IMR-90 (cell line): ENCODE results near the gene BNIP5. TPM values are rescaled to one million over a fixed set of nuclear protein-coding genes. Genes with fewer than 3 reads are reported as not detected.

ENCODE experiments used
- ATAC-seq: fragments of 200-7000 bp; cut with Tn5 transposase; 2 replicates; pipeline ENCODE4 v1.9.1; 2020; ENCODE audit warnings: low read depth, mild to moderate bottlenecking, moderate library complexity
- BruUV-seq: library from RNA; stranded (reverse); fragments of 400-500 nt; replicated peaks from 2 replicates; lab custom pipeline; 2021; lab: Mats Ljungman, UMichigan
- CTCF ChIA-PET: fragments of 300-600 bp; formaldehyde crosslinking; extraction: SDS; loops from one replicate; lab custom pipeline; 2021; ENCODE audit warnings: antibody characterized with exemption; lab: Yijun Ruan, JAX
- POLR2A ChIA-PET: fragments of 300-600 bp; sonication (Branson Sonifier 250); formaldehyde crosslinking; loops from one replicate; lab custom pipeline; 2022; ENCODE audit warnings: antibody characterized with exemption; ENCODE audit not compliant: unreplicated experiment; lab: Charles Lee
- DNase-seq: peaks from one replicate; pipeline ENCODE4 v3.0.0; 2013
- H2AFZ ChIP-seq: replicated peaks from 2 replicates; pipeline ENCODE3; 2013; ENCODE audit warnings: low read length, mild to moderate bottlenecking; ENCODE audit not compliant: poor library complexity
- H2AK5ac ChIP-seq: 2 replicates; pipeline ENCODE4 v1.6.1; 2013; ENCODE audit warnings: low read depth, low read length, inconsistent platforms
- H2AK9ac ChIP-seq: replicated peaks from 2 replicates; pipeline ENCODE3; 2013; ENCODE audit warnings: mild to moderate bottlenecking, low read depth, low read length, moderate library complexity; ENCODE audit not compliant: poor library complexity
- H2BK120ac ChIP-seq: 2 replicates; pipeline ENCODE4 v1.6.1; 2013; ENCODE audit warnings: low read depth, low read length, inconsistent platforms
- H2BK15ac ChIP-seq: 3 replicates; pipeline ENCODE4 v1.6.1; 2013; ENCODE audit warnings: low read depth, low read length, inconsistent platforms
- H2BK20ac ChIP-seq: 2 replicates; pipeline ENCODE4 v1.6.1; 2013; ENCODE audit warnings: low read depth, mild to moderate bottlenecking, inconsistent platforms, low read length, moderate library complexity
- H2BK5ac ChIP-seq: 2 replicates; pipeline ENCODE4 v1.6.1; 2013; ENCODE audit warnings: mild to moderate bottlenecking, low read depth, low read length, inconsistent platforms; ENCODE audit not compliant: poor library complexity, severe bottlenecking
- H3K14ac ChIP-seq: replicated peaks from 2 replicates; pipeline ENCODE4 v1.6.1; 2013; ENCODE audit warnings: low read depth, low read length, inconsistent platforms
- H3K18ac ChIP-seq: 2 replicates; pipeline ENCODE4 v1.6.1; 2013; ENCODE audit warnings: low read depth, low read length, control low read depth
- H3K23ac ChIP-seq: 2 replicates; pipeline ENCODE4 v1.6.1; 2013; ENCODE audit warnings: low read depth, low read length, inconsistent platforms
- H3K27ac ChIP-seq: 2 replicates; pipeline ENCODE4 v1.5.1; 2013; ENCODE audit warnings: mild to moderate bottlenecking, control low read depth, low read length; ENCODE audit not compliant: insufficient read depth
- H3K27me3 ChIP-seq: 2 replicates; pipeline ENCODE4 v1.6.1; 2013; ENCODE audit warnings: low read length; ENCODE audit not compliant: control insufficient read depth, insufficient read depth
- H3K36me3 ChIP-seq: 2 replicates; pipeline ENCODE4 v1.6.1; 2013; ENCODE audit warnings: low read length, mixed read lengths; ENCODE audit not compliant: control insufficient read depth, insufficient read depth
- H3K4ac ChIP-seq: 2 replicates; pipeline ENCODE4 v1.6.1; 2013; ENCODE audit warnings: low read depth, low read length, inconsistent platforms
- H3K4me1 ChIP-seq: 2 replicates; pipeline ENCODE4 v1.6.1; 2013; ENCODE audit warnings: low read length, mixed read lengths; ENCODE audit not compliant: control insufficient read depth, insufficient read depth
- H3K4me2 ChIP-seq: 2 replicates; pipeline ENCODE4 v1.6.1; 2013; ENCODE audit warnings: low read depth, mild to moderate bottlenecking, control low read depth, low read length, moderate library complexity
- H3K4me3 ChIP-seq: 2 replicates; pipeline ENCODE4 v1.5.1; 2013; ENCODE audit warnings: low read depth, mild to moderate bottlenecking, control low read depth, low read length, moderate library complexity; ENCODE audit not compliant: insufficient read depth
- H3K56ac ChIP-seq: 2 replicates; pipeline ENCODE4 v1.6.1; 2013; ENCODE audit warnings: low read length, inconsistent platforms; ENCODE audit not compliant: insufficient read depth; ENCODE audit errors: extremely low read depth
- H3K79me1 ChIP-seq, 2 experiments: 2 replicates each; pipeline ENCODE4 v1.6.1; 2013; ENCODE audit warnings: low read length in 2 of 2, inconsistent platforms in 1 of 2, low read depth in 1 of 2
- H3K9ac ChIP-seq: 2 replicates; pipeline ENCODE4 v1.6.1; 2013; ENCODE audit warnings: low read depth, low read length, control low read depth
- H3K9me1 ChIP-seq: 2 replicates; pipeline ENCODE4 v1.6.1; 2013; ENCODE audit warnings: low read length, inconsistent platforms; ENCODE audit not compliant: insufficient read depth
- H3K9me3 ChIP-seq: 2 replicates; pipeline ENCODE4 v1.6.1; 2013; ENCODE audit warnings: low read length; ENCODE audit not compliant: control insufficient read depth, insufficient read depth
- H4K20me1 ChIP-seq: 2 replicates; pipeline ENCODE4 v1.6.1; 2013; ENCODE audit warnings: low read length, inconsistent platforms; ENCODE audit not compliant: insufficient read depth
- H4K5ac ChIP-seq: 2 replicates; pipeline ENCODE4 v1.6.1; 2013; ENCODE audit warnings: mild to moderate bottlenecking, low read depth, low read length, control low read depth
- H4K8ac ChIP-seq, 2 experiments: 2 replicates each; pipeline ENCODE4 v1.6.1; 2013; ENCODE audit warnings: low read depth in 2 of 2, low read length in 2 of 2, control low read depth in 1 of 2, inconsistent platforms in 1 of 2
- H4K91ac ChIP-seq: 2 replicates; pipeline ENCODE4 v1.6.1; 2013; ENCODE audit warnings: low read depth, low read length, inconsistent platforms; ENCODE audit not compliant: insufficient read depth
- BHLHE40 ChIP-seq: fragments of 150-350 bp; IDR thresholded peaks from 2 replicates; pipeline ENCODE4 v1.6.1; 2016; ENCODE audit warnings: mild to moderate bottlenecking, low read depth, low read length
- CHD1 ChIP-seq: IDR thresholded peaks from 2 replicates; pipeline ENCODE4 v1.6.1; 2012; ENCODE audit warnings: low read depth, low read length, improper control_type of control experiment
- CTCF ChIP-seq: conservative IDR thresholded peaks from 2 replicates; pipeline ENCODE4 v1.5.1; 2012; ENCODE audit warnings: mild to moderate bottlenecking, low read depth, low read length, improper control_type of control experiment
- FOS ChIP-seq: fragments of 150-350 bp; IDR thresholded peaks from 2 replicates; pipeline ENCODE4 v1.6.1; 2016; ENCODE audit warnings: low read depth, low read length
- MAZ ChIP-seq: IDR thresholded peaks from 2 replicates; pipeline ENCODE4 v1.6.1; 2012; ENCODE audit warnings: low read depth, mild to moderate bottlenecking, low read length, improper control_type of control experiment, moderate library complexity, borderline replicate concordance
- MXI1 ChIP-seq: IDR thresholded peaks from 2 replicates; pipeline ENCODE4 v1.6.1; 2012; ENCODE audit warnings: low read depth, mild to moderate bottlenecking, low read length, moderate library complexity, borderline replicate concordance
- NFE2L2 ChIP-seq: fragments of 150-350 bp; IDR thresholded peaks from 2 replicates; pipeline ENCODE4 v1.6.1; 2016; ENCODE audit warnings: low read depth, mild to moderate bottlenecking, low read length
- RFX5 ChIP-seq: IDR thresholded peaks from 2 replicates; pipeline ENCODE4 v1.8.0; 2012; ENCODE audit warnings: low read depth, mild to moderate bottlenecking, low read length, moderate library complexity
- SMC3 ChIP-seq: fragments of 150-350 bp; IDR thresholded peaks from 2 replicates; pipeline ENCODE4 v1.6.1; 2016; ENCODE audit warnings: low read depth, mild to moderate bottlenecking, antibody characterized with exemption, low read length, moderate library complexity
- WGBS, 2 experiments: methylation state at CpG; one replicate each; pipeline versions ENCODE4 v1.1.5 to v1.1.7; 2013; ENCODE audit warnings: missing lambda C conversion rate in 2 of 2; ENCODE audit not compliant: insufficient read length in 1 of 2; ENCODE audit errors: extremely low coverage in 2 of 2; 5-methylcytosine and 5-hydroxymethylcytosine counted together
- dilution Hi-C: fragments of 300-500 bp; cut with HindIII; formaldehyde crosslinking; loops from one replicate; pipeline ENCODE4 v1.14.3; 2018; ENCODE audit warnings: low sequenced_read_pairs; ENCODE audit not compliant: unreplicated experiment
- in situ Hi-C: fragments of 300-500 bp; cut with MboI; formaldehyde crosslinking; loops from 3 replicates; pipeline ENCODE4 v1.14.3; 2019; ENCODE audit warnings: low sequenced_read_pairs, inconsistent platforms, mixed read lengths
- intact Hi-C: fragments of 100-400 bp; cut with micrococcal nuclease; formaldehyde crosslinking; loops from 2 replicates; pipeline ENCODE4 v1.10.0; 2022
- polyA plus RNA-seq, 3 experiments: library from polyadenylated mRNA; depleted of rRNA; stranded (reverse); fragments of >200 nt; gene quantifications; 2 replicates each; pipeline ENCODE4 v1.2.3, GENCODE V29; 2012; ENCODE audit warnings: low replicate concordance in 1 of 3
- total RNA-seq: library from RNA; depleted of rRNA; stranded (reverse); fragments of >200 nt; gene quantifications from 2 replicates; pipeline ENCODE4 v1.2.3, GENCODE V29; 2012

BNIP5 gene
- total and polyA plus RNA-seq, 2 of the 4 experiments (the other 2 are of a cell fraction): not detected

GRCh38 chr6:36378243-36378920 lies 41.7 kb upstream of the BNIP5 start:
- CTCF ChIA-PET: no interaction called here
- H2BK20ac ChIP-seq: no peak overlapping the region
- H3K79me1 ChIP-seq: no peaks in the 10 kb centered on the region

More at GRCh38 chr6:36378243-36378920, 41.7 kb upstream of the BNIP5 start:
- Histone ChIP-seq H2AK9ac (no peak overlapping the region), H4K20me1 (no peaks in the 10 kb centered on the region), H3K56ac (no peak overlapping the region), H3K27ac (no peak overlapping the region), H2BK120ac (no peak overlapping the region), H3K9me3 (no peaks in the 10 kb centered on the region), H2BK5ac (no peak overlapping the region), H3K4me3 (no peak overlapping the region), H3K4ac (no peak overlapping the region), H3K18ac (no peak overlapping the region), H3K9ac (no peak overlapping the region), H3K9me1 (no peaks in the 10 kb centered on the region; the same call in 1 of the 2 replicates), H2BK15ac (no peak overlapping the region), H3K27me3 (peaks cover 26% of the 10 kb centered on the region), H2AK5ac (no peak overlapping the region), H3K36me3 (no peaks in the 10 kb centered on the region), H3K14ac (no peak overlapping the region), H3K4me2 (no peak overlapping the region), H3K23ac (no peak overlapping the region), H2AFZ (no peak overlapping the region), H4K8ac (no peak overlapping the region), H3K4me1 (no peaks in the 10 kb centered on the region), H4K91ac (no peak overlapping the region), H4K5ac (no peak overlapping the region)
- BruUV-seq: no TSS peak
- TF ChIP-seq SMC3 (no peak), MXI1 (no peak), CHD1 (no peak), BHLHE40 (no peak), CTCF (no peak), FOS (no peak), MAZ (no peak), NFE2L2 (no peak), RFX5 (no peak)
- dilution Hi-C loops: no loop called here
- no CpG with 5 or more reads among the region's 4 CpGs for WGBS, 2 experiments
- intact Hi-C loops: no loop called here
- POLR2A ChIA-PET: no interaction called here
- DNase-seq (no peak), ATAC-seq (no peak)
- in situ Hi-C loops: no loop called here
